CD4-positive, alpha-beta T cell treated with Interleukin-1 beta for 1 hour (primary cell): Measurements from ENCODE around the gene LMTK3.

ENCODE experiments used
- DNase-seq, 2 donors: peaks; one replicate each; pipeline ENCODE4 v3.0.0-alpha.2; 2020 to 2022

The LMTK3 gene, protein sequence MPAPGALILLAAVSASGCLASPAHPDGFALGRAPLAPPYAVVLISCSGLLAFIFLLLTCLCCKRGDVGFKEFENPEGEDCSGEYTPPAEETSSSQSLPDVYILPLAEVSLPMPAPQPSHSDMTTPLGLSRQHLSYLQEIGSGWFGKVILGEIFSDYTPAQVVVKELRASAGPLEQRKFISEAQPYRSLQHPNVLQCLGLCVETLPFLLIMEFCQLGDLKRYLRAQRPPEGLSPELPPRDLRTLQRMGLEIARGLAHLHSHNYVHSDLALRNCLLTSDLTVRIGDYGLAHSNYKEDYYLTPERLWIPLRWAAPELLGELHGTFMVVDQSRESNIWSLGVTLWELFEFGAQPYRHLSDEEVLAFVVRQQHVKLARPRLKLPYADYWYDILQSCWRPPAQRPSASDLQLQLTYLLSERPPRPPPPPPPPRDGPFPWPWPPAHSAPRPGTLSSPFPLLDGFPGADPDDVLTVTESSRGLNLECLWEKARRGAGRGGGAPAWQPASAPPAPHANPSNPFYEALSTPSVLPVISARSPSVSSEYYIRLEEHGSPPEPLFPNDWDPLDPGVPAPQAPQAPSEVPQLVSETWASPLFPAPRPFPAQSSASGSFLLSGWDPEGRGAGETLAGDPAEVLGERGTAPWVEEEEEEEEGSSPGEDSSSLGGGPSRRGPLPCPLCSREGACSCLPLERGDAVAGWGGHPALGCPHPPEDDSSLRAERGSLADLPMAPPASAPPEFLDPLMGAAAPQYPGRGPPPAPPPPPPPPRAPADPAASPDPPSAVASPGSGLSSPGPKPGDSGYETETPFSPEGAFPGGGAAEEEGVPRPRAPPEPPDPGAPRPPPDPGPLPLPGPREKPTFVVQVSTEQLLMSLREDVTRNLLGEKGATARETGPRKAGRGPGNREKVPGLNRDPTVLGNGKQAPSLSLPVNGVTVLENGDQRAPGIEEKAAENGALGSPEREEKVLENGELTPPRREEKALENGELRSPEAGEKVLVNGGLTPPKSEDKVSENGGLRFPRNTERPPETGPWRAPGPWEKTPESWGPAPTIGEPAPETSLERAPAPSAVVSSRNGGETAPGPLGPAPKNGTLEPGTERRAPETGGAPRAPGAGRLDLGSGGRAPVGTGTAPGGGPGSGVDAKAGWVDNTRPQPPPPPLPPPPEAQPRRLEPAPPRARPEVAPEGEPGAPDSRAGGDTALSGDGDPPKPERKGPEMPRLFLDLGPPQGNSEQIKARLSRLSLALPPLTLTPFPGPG (N-terminal part only)

GRCh38 chr19:48511800-48512503, at the start of gene LMTK3:
Gene LMTK3, minus strand, starts transcription at chr19:48511835. Its CDS starts 259 bp downstream, at chr19:48511576.
- peak; percentile 90 to 92 for DNase-seq

- DNase-seq = no peak
These were observed 49.8 kb upstream of the LMTK3 start for GRCh38 chr19:48561412-48561811.

DNA sequence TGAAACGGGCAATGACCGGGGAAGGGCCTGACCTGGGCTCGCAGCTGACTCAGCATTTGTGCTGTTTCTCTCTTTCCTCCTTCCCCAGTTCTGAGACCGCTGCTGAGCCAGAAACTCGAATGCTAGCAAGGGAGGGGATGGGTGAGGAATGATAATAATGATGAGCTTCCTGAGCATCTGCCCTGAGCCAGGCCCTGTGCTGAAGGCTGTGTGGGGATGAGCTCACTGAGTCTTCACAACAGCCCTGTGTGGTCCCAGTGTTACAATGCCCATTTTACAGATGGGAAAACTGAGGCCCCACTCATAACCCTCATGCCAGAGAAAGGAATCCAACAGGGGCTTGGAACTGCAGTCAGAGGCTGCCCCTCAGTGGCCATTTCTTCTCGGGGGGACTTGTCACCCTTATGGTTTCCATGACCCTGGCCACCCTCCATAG, 48.5 kb upstream of the LMTK3 start:
- no peak for DNase-seq

GRCh38 chr19:48558018-48558684, 46.5 kb upstream of the LMTK3 start:
- peak in 1 of 2 donors; percentile 6 for DNase-seq

DNA sequence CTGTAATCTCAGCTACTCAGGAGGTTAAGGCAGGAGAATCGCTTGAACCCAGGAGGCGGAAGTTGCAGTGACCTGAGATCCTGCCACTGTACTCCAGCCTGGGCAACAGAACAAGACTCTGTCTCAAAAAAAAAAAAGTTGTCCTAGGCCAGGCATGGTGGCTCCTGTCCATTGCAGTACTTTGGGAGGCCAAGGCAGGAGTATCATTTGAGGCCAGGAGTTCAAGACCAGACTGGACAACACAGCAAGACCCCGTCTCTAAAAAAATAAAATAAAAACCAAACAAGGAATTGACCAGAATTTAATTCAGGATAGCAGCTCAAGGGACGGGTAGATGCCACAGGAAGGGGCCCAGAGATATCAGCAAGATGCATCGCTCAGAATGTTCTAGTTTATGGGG, 45.2 kb upstream of the LMTK3 start:
- no peak for DNase-seq

DNA sequence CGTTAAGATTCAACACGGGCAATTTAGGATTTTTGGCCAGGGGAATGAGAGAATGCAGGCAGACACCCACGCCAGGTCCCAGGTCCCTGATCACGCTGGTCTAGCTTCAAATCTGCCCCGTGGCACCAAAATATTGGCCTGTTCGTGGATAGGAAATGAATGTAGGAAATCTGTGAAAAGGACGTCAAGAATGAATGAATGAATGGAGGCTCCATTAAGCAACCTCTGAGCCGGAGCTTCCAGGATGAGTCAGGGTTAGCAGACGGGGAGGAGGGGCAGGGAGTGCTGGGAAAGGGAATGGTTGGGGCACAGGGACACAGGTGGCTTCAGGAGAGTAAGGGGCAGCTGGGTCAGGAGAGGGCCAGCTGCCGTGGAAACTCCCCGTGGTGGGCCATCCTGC, 44.5 kb upstream of the LMTK3 start:
- no peak for DNase-seq

- no peak for DNase-seq
These were observed 42.9 kb upstream of the LMTK3 start for GRCh38 chr19:48554385-48555091.

GRCh38 chr19:48553676-48554384, 42.2 kb upstream of the LMTK3 start:
- DNase-seq = no peak

GRCh38 chr19:48552406-48553322, 41.0 kb upstream of the LMTK3 start:
- DNase-seq = no peak

- no peak for DNase-seq
These were observed 40.0 kb upstream of the LMTK3 start, which contains the start of gene SULT2B1 for GRCh38 chr19:48551437-48552302. Gene SULT2B1, plus strand, starts transcription at chr19:48552172. Its CDS starts 81 bp downstream, at chr19:48552253.

GRCh38 chr19:48549380-48549779, 37.7 kb upstream of the LMTK3 start:
- no peak for DNase-seq

GRCh38 chr19:48548253-48548911, 36.7 kb upstream of the LMTK3 start:
- DNase-seq = no peak

DNA sequence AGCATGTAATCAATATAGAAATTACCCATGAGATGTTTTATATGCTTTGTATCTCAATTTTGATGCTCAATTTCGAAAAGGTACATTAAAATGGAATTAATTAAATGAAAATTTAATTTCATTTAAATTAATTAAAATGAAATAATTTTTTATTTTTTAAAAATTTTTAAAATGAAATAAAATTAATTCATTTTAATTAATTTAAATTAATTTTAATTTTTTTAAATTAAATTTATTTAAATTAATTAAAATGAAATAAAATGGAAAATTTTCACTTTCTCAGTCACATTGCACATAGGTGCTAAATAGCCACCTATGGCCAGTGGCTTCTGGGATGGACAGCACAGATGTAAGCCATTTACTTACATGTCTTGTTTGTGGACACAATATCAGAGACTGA, 36.1 kb upstream of the LMTK3 start:
- no peak for DNase-seq

- DNase-seq = no peak
These were observed 33.5 kb upstream of the LMTK3 start for GRCh38 chr19:48544856-48545750.

DNA sequence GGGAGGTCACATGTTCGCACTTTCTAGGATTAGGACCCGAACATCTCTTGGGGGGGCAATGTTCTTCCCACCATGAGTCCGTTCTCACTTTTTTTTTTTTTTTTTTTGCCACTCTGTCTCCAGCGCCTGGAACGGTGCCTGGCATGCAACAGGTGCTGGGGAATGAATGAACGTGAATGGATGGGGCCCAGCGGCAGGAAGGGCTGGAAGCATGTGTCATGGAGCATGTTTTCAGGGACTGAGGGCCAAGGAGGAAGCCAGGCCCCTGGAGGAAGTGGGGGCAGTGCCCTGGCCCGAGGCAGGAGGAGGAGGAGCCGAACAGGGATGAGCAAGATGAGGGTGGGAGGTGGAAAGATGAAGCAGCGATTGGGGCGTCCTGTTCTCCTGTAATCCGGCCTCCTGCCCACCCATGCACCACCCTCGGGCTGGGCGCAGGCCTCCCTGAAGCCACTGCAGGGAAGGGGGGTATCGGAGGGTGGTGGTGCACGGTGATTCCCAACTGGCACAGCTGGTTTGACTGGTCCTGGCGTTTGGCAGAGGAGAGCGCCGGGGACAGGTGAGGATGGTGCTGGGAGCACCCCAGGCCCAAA, 31.6 kb upstream of the LMTK3 start:
- DNase-seq = no peak

- DNase-seq = no peak
These were observed 30.2 kb upstream of the LMTK3 start for GRCh38 chr19:48541813-48542212.
